Measurements from ENCODE around the gene NHERF2.
A peak's percentile ranks its signal among the peaks of the same experiment; 100 is the strongest.

The NHERF2 gene

DNA sequence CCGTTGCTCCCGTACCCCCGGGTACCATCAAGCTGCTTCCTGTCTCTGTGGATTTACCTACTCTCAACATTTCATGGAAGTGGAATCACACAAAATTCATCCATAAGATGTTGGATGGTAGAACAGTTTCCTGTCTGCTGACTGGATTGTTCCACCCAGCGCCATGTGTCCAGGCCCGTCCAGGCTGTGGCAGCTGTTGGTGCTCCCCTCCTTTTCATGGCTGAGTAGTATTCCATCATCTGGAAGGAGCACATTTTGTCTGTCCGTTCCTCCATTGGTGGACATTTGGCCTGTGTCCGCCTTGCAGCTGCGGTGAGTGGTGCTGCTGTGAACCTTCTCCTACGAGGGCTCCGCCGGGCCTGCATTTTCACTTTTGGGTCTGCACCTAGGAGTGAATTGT, 39.4 kb downstream of the NHERF2 start:
- H3K36me3 ChIP-seq = peaks cover 75 to 92% (median 84%) of the 10 kb centered on the region in 11 experiments
- TF ChIP-seq Cebpa-rat (IDR thresholded peaks at IDR 0.05) = no peak
- peaks cover 13 to 48% (median 43%) of the 10 kb centered on the region in 10 experiments for H3K4me1 ChIP-seq
- no peaks in the 10 kb centered on the region for H3K9me3 ChIP-seq (replicated peaks in 1 of 11)
- no peak overlapping the region for H3K4me3 ChIP-seq
- H3K9ac ChIP-seq = no peak overlapping the region
- H3K27ac ChIP-seq = no peak overlapping the region
- H3K27me3 ChIP-seq = no peaks in the 10 kb centered on the region
- peaks cover 0 to 51% (median 21%) of the 10 kb centered on the region in 11 experiments; a peak in 15 of 22 replicates for H4K20me1 ChIP-seq
- no peak overlapping the region for H3K4me2 ChIP-seq

DNA sequence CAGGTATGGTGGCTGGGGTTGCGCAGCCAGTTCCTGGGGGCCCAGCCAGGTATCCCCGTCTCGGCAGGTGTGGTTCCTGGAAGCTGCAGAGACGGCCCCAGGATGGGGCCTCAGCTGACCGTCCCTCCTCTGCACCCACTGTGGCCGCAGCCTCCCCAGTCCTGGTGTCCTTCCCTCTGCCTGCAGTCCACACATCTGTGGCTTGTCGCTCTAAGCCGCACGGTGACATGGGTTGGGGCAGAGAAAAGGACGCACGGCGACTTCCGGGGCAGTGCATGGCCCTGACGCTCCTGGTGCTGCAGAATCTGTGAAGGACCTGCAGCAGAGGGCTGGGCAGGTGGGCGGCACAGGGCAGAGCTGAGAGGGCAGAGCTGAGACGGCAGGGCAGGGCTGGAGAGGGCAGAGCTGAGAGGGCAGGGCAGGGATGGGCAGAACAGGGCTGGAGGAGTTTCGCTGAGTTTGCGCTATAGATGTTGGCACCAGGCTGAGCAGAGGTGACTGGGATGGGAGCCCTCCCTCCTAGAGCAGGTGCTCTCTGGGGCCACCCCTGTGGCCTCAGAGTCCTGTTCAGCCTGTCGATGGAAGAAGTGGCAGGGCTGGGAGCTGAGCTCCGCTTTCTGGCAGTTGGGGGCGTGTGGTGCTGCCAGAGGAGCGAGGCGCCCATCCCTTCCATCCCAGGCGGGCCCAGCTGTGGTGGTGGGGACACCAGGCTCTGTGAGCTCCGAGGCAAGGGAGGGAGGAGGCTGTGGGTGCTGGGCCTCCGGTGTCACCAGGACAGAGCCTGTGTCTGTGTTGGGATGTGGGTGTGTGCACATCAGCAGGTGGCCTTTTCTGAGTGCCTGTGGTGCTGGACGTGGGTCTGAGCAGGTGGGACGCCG, 44.1 kb downstream of the NHERF2 start:
- Histone ChIP-seq H4K20me1 (peaks cover 0 to 49% (median 0%) of the 10 kb centered on the region in 11 experiments; a peak in 6 of 22 replicates), H3K4me3 (no peak overlapping the region), H3K27me3 (no peaks in the 10 kb centered on the region), H3K4me2 (peak overlapping the region in 5 of 11 experiments; percentile 5 to 53 (median 41); a peak in 7 of 22 replicates), H3K27ac (peak overlapping the region in 2 of 11 experiments; percentile 22 to 35; a peak in 3 of 22 replicates), H3K9ac (peak overlapping the region in 7 of 11 experiments; percentile 9 to 45 (median 35); a peak in 7 of 22 replicates), H3K4me1 (peaks cover 11 to 26% (median 20%) of the 10 kb centered on the region in 10 experiments; a peak in 18 of 20 replicates), H3K36me3 (peaks cover 82 to 98% (median 93%) of the 10 kb centered on the region in 11 experiments), H3K9me3 (replicated peaks in 1 of 11) (no peaks in the 10 kb centered on the region)
- TF ChIP-seq Cebpa-rat (IDR thresholded peaks at IDR 0.05) = no peak

DNA sequence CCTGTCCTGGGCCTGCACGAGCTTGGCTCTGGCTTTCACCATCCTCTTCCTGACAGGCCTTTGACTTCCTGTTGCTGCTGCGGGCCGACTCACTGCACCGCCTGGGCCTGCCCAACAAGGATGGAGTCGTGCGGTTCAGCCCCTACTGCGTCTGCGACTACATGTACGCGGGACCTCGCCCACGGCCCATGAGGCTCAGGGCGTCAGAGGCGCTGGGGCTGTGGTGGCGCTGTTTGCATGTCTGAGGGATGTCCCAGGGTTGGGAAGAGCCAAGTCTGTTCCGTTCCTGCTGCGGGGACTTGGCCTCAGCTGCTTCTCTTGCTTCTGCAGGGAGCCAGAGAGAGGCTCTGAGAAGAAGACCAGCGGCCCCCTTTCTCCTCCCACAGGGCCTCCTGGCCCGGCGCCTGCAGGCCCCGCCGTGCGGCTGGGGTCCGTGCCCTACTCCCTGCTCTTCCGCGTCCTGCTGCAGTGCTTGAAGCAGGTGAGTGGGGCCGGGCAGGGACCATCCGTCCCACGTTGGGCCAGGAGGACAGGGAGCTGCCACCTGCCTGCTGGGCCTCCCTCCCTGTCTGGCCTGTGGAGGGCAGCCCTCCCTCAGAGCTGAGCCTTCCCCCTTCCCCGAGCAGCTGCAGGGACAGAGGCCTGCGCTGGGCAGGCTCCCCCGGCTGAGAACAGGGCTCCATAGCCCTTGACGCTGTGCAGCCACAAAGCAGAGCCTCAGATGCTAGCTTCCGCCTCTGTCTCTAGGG, 44.9 kb downstream of the NHERF2 start:
- Histone ChIP-seq H3K36me3 (peaks cover 82 to 98% (median 93%) of the 10 kb centered on the region in 11 experiments), H3K4me1 (peaks cover 11 to 26% (median 20%) of the 10 kb centered on the region in 10 experiments; a peak in 18 of 20 replicates), H3K27me3 (no peaks in the 10 kb centered on the region), H3K9ac (peak overlapping the region in 6 of 11 experiments; percentile 9 to 45 (median 32); a peak in 9 of 22 replicates), H3K27ac (peak overlapping the region in 2 of 11 experiments; percentile 22 to 35; a peak in 2 of 22 replicates), H3K9me3 (replicated peaks in 1 of 11) (no peaks in the 10 kb centered on the region), H3K4me3 (no peak overlapping the region), H3K4me2 (peak overlapping the region in 5 of 11 experiments; percentile 5 to 53 (median 41); a peak in 7 of 22 replicates), H4K20me1 (peaks cover 0 to 49% (median 0%) of the 10 kb centered on the region in 11 experiments; a peak in 6 of 22 replicates)
- TF ChIP-seq Cebpa-rat (IDR thresholded peaks at IDR 0.05) = no peak

DNA sequence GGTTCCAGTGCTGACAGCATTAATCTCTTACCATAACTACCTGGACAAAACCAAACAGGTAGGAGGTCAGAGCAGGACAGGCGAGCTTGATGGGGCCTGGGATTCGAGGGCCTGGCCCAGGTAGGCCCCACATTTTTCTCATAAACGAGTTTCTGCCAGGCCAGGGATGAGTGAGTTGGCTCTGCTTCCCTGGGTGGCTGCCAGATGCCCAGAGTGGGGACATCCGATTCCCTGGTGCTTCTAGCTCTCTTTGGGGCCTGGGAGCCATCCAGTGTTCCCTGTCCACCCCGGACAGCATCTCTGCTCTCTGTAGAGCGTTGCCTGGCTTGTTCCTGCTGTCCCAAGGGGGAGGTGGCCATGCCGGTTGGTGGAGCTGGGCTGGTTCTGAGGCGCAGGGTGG, 46.2 kb downstream of the NHERF2 start:
- H3K9me3 ChIP-seq (replicated peaks in 1 of 11) = no peaks in the 10 kb centered on the region
- peak overlapping the region in 2 of 11 experiments; percentile 3 to 9; a peak in 2 of 22 replicates for H3K9ac ChIP-seq
- peaks cover 72 to 99% (median 91%) of the 10 kb centered on the region in 11 experiments for H3K36me3 ChIP-seq
- H4K20me1 ChIP-seq = peaks cover 0 to 56% (median 0%) of the 10 kb centered on the region in 11 experiments; a peak in 8 of 22 replicates
- H3K27ac ChIP-seq = 0 out of 22 replicates have a peak overlapping the region, but pooled peaks of 1 of the 11 experiments have one; percentile 7
- H3K4me2 ChIP-seq = no peak overlapping the region
- no peaks in the 10 kb centered on the region for H3K27me3 ChIP-seq
- TF ChIP-seq Cebpa-rat (IDR thresholded peaks at IDR 0.05) = no peak
- H3K4me3 ChIP-seq = no peak overlapping the region
- peaks cover 11 to 26% (median 20%) of the 10 kb centered on the region in 10 experiments; a peak in 18 of 20 replicates for H3K4me1 ChIP-seq

DNA sequence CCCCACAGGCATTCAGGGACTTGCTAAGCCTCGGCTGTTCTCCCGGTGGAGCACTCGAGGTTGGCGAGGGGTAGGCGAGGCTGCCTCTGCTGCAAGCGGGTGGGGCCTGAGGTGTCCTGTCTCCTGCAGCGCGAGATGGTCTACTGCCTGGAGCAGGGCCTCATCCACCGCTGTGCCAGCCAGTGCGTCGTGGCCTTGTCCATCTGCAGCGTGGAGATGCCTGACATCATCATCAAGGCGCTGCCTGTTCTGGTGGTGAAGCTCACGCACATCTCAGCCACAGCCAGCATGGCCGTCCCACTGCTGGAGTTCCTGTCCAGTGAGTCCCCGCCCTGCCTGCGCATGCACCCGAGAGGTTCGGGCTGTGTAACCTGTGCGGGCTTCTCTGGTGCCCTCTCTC, 47.4 kb downstream of the NHERF2 start:
- Histone ChIP-seq H3K9me3 (replicated peaks in 1 of 11) (no peaks in the 10 kb centered on the region), H3K4me2 (no peak overlapping the region), H3K9ac (peak overlapping the region in 2 of 11 experiments; percentile 6 to 27; a peak in 1 of 22 replicates), H3K27ac (no peak overlapping the region), H3K4me1 (peaks cover 9 to 26% (median 22%) of the 10 kb centered on the region in 10 experiments; a peak in 19 of 20 replicates), H3K36me3 (peaks cover 61 to 96% (median 88%) of the 10 kb centered on the region in 11 experiments), H3K27me3 (no peaks in the 10 kb centered on the region), H4K20me1 (peaks cover 0 to 65% (median 0%) of the 10 kb centered on the region in 11 experiments; a peak in 9 of 22 replicates), H3K4me3 (no peak overlapping the region)
- no peak for TF ChIP-seq Cebpa-rat (IDR thresholded peaks at IDR 0.05)

DNA sequence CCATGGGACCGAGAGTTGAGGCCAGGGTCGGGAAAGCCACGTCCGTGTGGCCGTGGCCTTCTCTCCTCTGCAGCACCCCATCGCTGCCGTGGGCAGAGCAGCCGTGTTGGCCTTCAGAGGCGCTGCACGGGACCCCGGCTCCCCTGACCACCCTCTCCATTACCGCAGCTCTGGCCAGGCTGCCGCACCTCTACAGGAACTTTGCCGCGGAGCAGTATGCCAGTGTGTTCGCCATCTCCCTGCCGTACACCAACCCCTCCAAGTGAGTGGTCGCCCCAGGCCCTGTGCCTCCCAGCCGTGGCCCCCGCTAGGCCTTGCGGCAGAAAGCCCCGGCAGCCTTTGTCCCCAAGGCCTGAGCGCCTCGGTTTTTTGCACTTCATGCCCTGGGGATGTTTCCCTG, 48.9 kb downstream of the NHERF2 start:
- Histone ChIP-seq H4K20me1 (peaks cover 0 to 71% (median 0%) of the 10 kb centered on the region in 11 experiments; a peak in 9 of 22 replicates), H3K4me1 (peaks cover 7 to 34% (median 18%) of the 10 kb centered on the region in 10 experiments; a peak in 19 of 20 replicates), H3K4me3 (no peak overlapping the region), H3K36me3 (peaks cover 60 to 98% (median 89%) of the 10 kb centered on the region in 11 experiments), H3K27me3 (no peaks in the 10 kb centered on the region), H3K27ac (no peak overlapping the region), H3K9ac (no peak overlapping the region), H3K9me3 (replicated peaks in 1 of 11) (no peaks in the 10 kb centered on the region), H3K4me2 (no peak overlapping the region)
- TF ChIP-seq Cebpa-rat (IDR thresholded peaks at IDR 0.05) = no peak

DNA sequence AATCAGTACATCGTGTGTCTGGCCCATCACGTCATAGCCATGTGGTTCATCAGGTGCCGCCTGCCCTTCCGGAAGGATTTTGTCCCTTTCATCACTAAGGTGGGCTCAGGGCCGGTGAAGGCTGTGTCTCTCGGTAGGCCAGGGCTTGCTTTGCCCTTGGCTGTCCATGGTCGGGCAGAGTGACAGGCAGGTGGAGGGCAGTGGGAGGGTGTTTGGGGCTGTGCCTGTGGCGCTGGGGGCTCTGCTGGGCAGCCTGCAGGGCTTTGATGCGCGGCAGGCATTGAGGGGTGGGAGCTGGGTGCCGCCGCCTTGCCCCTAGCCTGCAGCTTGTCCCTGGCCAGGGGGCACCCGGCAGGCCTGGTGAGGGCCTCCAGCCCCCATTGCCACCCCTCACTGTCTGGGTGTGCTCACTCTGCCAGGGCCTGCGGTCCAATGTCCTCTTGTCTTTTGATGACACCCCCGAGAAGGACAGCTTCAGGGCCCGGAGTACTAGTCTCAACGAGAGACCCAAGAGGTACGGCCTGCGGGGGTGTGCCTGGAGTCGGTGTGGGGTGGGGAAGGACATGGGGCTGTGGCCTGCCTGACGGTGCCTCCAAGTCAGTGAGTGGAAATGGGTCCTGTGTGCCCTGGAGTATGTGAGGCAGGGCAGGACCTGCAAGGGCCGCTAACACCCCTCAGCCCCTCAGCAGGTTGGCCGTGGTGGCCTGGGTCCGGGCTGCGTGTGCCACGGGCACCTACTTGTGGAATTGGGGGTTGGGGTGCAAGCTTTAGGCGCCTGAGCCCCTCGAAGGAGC, 49.6 kb downstream of the NHERF2 start:
- Histone ChIP-seq H3K4me2 (no peak overlapping the region), H3K27ac (no peak overlapping the region), H4K20me1 (peaks cover 0 to 71% (median 4%) of the 10 kb centered on the region in 11 experiments; a peak in 12 of 22 replicates), H3K27me3 (no peaks in the 10 kb centered on the region), H3K9me3 (replicated peaks in 1 of 11) (no peaks in the 10 kb centered on the region), H3K36me3 (peaks cover 60 to 97% (median 88%) of the 10 kb centered on the region in 11 experiments), H3K4me3 (no peak overlapping the region), H3K4me1 (peaks cover under 1 to 34% (median 17%) of the 10 kb centered on the region in 10 experiments; a peak in 18 of 20 replicates), H3K9ac (no peak overlapping the region)
- TF ChIP-seq Cebpa-rat (IDR thresholded peaks at IDR 0.05) = no peak

DNA sequence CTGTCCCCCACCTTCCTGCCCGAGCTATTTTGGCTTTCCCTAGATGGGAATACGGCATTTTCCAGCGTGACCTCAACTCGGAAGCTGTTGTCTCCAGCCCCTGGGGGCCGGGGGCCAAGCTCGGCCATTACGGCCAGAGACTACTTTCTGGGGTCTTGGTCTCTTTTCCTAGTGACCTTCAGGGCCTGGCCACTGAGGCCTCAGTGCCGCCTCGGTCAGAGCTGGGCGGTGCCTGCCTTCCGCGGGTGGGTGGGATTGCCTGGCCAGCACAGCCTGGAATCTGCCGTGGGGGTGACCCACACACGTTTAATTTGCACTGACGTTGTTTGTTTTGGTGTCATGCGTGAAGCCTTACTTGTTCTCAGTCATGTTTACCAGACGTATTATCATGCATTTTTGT, 50.3 kb downstream of the NHERF2 start:
- H3K4me3 ChIP-seq = no peak overlapping the region

More for the DNA sequence above, 50.3 kb downstream of the NHERF2 start:
- TF ChIP-seq Cebpa-rat (IDR thresholded peaks at IDR 0.05) = no peak
- Histone ChIP-seq H3K27ac (no peak overlapping the region), H3K4me1 (peaks cover 0 to 35% (median 19%) of the 10 kb centered on the region in 10 experiments; a peak in 18 of 20 replicates), H3K36me3 (peaks cover 60 to 97% (median 88%) of the 10 kb centered on the region in 11 experiments), H3K9ac (no peak overlapping the region), H3K4me2 (no peak overlapping the region), H4K20me1 (peaks cover 0 to 71% (median 12%) of the 10 kb centered on the region in 11 experiments; a peak in 13 of 22 replicates), H3K27me3 (no peaks in the 10 kb centered on the region), H3K9me3 (replicated peaks in 1 of 11) (no peaks in the 10 kb centered on the region)

Measured in BLaER1 treated with 17β-estradiol and CSF1 and Interleukin-3, amounts not matched to agents 10 nM and 100 nM (cell line).